Tongue (tissue), 2 donors: ENCODE data around the gene PTCH1. TPM values are rescaled to one million over a fixed set of nuclear protein-coding genes. Genes with fewer than 3 reads are reported as not detected.

Experiments
- DNase-seq: peaks from one replicate; pipeline ENCODE4 v3.0.0-alpha.2; 2015
- total RNA-seq: library from RNA; depleted of rRNA; stranded (reverse); fragments of >200 nt; gene quantifications from one replicate; pipeline ENCODE4 v1.2.3, GENCODE V29; 2014

Gene PTCH1
- total RNA-seq, 1 donor from 2014 or later: 19.7 TPM

DNA sequence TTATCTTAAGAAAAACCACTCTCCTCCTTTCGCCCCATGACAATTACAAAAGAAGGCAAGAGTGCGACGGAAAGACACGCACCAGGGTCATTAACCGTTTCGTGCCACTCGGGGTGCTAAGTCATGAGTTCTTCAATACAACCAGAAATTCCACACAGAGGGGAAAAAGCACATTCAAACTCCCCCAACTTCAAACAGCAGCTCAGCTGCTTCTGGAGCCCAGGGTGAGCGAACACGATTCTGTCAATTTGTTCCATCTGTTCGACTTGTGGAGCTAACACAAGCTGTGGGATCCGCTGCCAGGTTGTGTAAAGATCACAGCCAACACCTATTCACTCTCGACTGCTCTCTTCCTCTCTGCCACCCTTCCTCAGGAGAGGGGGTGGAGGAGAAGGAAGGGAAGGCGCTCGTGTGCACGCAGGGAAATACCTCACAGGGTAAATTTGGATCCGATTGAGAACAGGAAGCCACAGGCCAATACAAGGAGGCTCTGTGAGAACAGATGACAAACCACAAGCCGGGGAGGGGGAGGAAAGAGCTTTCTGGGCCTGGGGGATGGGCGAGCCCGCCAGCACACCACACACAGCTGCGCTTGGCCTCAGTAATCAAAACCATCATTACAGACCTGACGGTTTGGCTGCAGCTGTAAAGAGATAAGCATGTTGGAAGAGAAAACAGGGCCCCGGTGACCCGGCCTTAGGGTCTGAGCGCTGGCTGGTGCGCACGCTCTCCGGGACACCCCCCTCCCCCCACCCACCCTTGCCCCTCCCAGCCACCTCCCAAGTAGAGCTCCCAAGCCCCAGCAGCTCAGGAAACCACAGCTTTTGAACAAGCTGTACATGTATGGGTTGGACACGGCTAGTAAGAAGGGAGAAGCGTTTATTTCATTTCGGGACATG, 54.3 kb downstream of the PTCH1 start:
- DNase-seq: peak; percentile 96

- DNase-seq: no peak
Measured at GRCh38 chr9:95461448-95462248, 55.1 kb downstream of the PTCH1 start.

- DNase-seq: peak; percentile 85
Measured at GRCh38 chr9:95460518-95461164, 56.1 kb downstream of the PTCH1 start.

GRCh38 chr9:95459851-95460517, 56.8 kb downstream of the PTCH1 start:
- DNase-seq: peak; percentile 77

GRCh38 chr9:95459178-95459577, 57.6 kb downstream of the PTCH1 start:
- DNase-seq: peak; percentile 67

GRCh38 chr9:95458666-95459065, 58.1 kb downstream of the PTCH1 start:
- DNase-seq: no peak

- peak; percentile 62 for DNase-seq
Measured at GRCh38 chr9:95457769-95458168, 59.0 kb downstream of the PTCH1 start.

DNA sequence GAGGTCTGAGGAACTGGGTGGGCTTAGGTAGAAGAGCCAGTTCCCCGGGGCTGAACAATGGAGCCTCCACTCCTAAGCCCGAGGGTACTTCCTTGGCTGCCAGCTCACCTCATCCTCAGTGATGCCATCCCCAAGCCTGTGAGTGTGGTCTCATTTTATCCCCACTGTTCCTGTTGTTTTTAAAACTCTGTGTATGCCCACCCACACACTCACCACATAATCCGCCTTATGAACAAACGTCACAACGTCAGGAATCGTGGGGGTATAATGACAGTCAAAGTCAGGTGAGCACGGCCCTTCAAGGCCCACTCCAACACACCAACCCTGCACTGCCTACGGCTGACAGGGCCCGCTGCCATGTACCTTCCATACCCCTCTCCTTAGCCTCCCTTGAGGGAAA, 61.1 kb downstream of the PTCH1 start:
- no peak for DNase-seq

DNA sequence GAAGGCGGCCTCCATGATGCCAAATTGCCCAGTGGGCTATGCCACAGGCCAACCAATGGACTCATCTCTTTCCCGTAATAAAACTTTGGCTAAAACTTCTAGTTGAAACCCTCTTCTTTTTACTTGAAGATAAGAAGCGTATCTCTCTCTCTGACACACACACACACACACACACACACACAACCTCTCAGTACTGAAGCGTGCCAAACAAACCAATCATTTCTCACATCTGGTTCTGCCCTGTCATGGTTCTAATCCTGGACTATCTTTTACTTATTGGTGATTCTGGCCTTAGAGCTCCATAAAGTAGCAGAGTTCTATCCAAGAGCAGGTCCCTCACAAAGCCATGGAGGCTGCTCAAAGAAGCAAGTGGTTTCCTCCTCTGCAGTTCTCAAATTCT, 64.6 kb downstream of the PTCH1 start:
- no peak for DNase-seq

DNA sequence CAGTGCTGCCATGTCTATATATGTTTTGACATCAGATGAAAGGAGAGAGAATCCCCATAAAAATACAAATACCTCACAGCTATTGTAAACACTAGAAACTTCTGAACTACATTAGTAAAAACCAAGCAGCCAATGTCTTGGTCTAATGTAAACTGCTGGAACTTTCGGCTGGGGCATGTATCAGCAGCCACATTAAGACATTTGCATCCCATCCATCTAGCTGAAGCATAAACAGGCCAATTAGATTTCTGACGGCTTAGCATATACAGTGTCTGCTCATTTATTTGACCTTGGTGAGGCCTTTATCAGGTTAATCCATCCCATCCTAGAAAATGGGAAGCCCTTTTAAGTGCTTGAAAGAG, 65.7 kb downstream of the PTCH1 start:
- no peak for DNase-seq

DNA sequence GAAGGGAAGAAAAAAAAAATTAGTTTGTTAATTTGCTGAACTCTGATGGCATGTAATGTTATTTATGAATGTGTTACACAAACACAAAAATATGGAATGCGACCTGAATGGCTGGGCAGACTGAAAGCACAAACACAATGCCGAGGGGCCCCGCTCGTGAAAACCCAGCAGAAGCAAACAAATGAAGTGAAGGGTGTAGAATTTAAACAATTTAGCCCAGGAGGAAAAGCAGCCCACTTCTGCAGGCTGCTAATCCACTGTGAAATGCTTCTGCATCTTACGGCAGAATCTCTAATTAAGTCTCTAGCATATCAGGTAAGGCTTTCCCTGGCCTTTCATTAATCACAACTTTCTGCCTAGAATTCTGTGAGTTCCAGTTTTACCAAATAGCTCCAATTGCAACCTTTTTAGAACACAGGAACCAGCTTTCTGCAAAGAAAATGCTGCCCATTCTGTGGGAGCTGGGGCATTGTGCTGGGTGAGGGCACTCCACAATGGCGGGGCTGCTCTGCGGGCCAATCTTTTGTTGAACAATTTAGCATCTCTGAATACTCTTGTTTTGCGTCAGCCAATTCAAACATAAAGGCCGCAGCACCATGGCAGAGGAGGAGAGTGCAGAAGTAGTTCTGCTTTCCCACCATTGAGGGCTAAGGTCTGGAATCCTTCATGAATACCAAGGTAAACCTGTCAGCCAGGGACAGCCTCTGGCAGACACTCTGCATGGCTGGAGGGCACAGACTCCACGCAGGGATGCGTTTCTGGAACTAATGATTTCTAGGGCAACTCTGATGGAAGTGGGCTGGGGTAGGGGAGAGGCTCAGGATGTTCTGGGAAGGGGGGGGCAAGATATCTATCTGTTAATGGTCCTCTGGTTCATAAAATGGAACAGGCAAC, 66.4 kb downstream of the PTCH1 start:
- DNase-seq: no peak

DNA sequence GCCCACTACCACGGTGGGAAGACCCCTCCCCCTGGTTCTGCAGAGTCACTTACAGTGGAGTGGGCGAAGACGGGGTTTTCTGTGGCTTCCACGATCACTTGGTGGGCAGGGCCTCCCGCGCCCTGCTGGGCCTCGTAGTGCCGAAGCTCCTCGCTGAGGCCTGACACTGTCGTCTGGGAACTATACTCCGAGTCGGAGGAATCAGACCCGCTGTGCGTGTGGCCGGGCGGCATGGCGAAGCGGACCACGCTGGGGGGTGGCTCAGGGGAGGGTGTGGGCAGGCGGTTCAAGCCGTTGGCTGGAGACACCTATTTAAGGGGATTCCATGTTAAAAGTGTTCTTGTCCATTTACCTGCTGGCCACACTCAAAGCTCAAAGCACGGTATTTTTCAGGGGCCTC, 67.8 kb downstream of the PTCH1 start:
- DNase-seq: no peak

- DNase-seq: no peak
Measured at GRCh38 chr9:95447660-95448420, 68.9 kb downstream of the PTCH1 start.

DNA sequence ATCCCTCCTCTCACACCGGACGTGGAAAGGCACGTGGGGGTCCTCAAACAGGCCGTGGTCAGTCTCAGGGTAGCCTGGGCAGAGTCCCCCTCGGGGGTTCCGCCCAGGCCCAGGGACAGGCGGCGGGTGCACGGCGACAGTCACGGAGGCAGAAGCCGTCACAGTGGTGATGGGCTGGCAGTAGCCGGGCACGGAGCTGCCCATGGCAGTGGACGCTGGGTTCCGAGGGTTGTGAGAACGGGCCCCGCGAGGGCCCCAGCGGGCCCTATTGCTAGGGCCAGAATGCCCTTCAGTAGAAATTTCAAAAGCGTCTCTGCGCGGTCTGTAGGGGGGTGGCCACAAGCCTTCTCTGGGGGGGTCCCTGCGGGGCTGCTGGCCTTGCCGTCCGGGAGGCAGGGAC, 69.8 kb downstream of the PTCH1 start:
- DNase-seq: no peak

GRCh38 chr9:95446259-95446658, 70.5 kb downstream of the PTCH1 start:
- no peak for DNase-seq

DNA sequence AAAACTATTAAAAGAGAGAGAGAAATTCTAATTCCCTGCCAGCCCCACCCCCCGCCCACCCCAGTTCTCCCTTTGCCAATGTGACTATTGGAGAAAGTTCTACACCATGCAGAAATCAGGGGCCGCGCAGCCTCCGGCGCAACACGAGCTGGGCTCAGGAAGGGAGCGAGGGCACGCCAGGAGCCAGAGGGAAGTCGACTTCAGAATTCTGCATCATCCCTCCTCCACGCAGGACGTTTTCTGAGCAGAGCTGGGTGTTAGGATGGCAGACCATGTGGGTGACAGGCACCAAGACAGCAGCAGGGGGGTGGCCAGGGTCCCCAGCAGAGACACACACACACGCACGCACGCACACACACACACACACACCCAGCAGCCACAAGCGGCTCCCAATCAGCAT, 72.6 kb downstream of the PTCH1 start:
- DNase-seq: no peak

GRCh38 chr9:95443301-95443700, 73.5 kb downstream of the PTCH1 start:
- no peak for DNase-seq

DNA sequence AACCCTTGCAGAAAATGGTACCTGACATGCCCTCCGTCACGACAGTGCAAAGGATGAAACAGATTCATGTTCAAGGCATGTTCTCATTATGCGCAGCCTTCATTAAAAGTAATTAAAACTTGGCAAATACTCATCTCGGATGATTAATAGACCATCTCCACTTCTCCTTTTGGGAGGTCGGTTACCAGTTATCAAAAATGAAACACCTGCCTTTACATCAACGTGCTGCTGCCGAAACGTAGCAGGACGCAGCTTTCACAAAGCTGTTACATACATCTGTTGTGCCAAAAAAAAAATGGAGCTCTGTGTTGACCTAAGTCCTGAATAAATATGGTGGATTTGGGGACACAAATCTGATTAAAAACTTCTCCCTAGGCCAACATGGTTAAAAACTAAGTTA, 75.7 kb downstream of the PTCH1 start:
- no peak for DNase-seq

GRCh38 chr9:95440447-95440846, 76.3 kb downstream of the PTCH1 start:
- no peak for DNase-seq

GRCh38 chr9:95438561-95439357, 78.0 kb downstream of the PTCH1 start:
- DNase-seq: no peak
